GM21381 (cell line): Measurements from ENCODE around the gene CAP1.
"Not testable (repeated sequence)": the region's sequence is repeated elsewhere in the genome, so short reads cannot be mapped to it uniquely, and the experiment has no call there.

Experiments used
- ATAC-seq: cut with Tn5 transposase; IDR thresholded peaks from one replicate; pipeline ENCODE4 v1.9.1; 2021; ENCODE audit warnings: mild to moderate bottlenecking, moderate library complexity; ENCODE audit not compliant: unreplicated experiment

CAP1 gene

GRCh38 chr1:40058097-40058452 lies 17.5 kb downstream of the CAP1 start:
- ATAC-seq: no peak

GRCh38 chr1:40058453-40059337 lies 18.2 kb downstream of the CAP1 start:
- no peak for ATAC-seq

- ATAC-seq: peak; percentile 40
Observed at GRCh38 chr1:40059338-40059959, 18.9 kb downstream of the CAP1 start.

- ATAC-seq: no peak
Observed at GRCh38 chr1:40059960-40060750, 19.6 kb downstream of the CAP1 start.

- peak; percentile 70 for ATAC-seq
Observed at GRCh38 chr1:40064797-40065499, 24.4 kb downstream of the CAP1 start.

DNA sequence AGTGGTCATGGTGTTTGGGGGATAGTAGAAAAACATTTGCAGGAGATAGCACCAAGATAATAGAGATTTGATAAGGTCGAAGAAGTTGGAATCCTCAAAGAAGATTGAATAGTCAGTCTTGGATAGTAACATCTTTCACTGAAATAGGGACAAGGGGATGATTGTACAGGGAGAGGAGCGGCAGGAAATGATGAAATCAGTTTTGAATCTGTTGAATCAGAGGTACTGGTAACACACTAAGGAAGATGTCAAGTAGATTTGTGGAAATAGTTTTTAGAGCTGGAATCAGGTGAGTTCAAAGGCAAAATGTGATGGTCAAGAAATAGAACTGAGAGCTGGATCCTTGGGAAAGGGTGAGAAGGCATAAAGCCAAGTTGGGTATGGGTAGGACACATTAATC lies 26.5 kb downstream of the CAP1 start:
- ATAC-seq: no peak

- no peak for ATAC-seq
Observed at GRCh38 chr1:40067851-40068250, 27.3 kb downstream of the CAP1 start.

DNA sequence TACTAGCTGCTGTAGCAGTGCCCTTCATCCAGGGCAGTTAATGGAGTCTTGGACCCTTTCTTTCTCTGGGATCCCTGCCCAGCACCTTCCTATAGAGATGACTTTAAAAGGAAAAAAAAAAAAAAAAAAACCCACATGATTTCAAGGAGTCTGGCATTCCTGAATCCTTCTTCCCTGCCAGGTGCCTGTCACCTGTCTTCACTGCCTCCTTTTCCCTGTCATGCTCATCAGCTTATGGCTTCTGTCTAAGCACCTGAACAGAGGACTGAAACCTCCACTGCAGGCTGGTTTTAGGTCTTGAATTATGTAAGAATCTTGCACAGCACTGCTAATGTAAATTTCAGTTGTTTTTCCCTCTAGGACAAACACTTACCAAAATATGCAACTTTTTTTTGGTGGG lies 31.6 kb downstream of the CAP1 start:
- ATAC-seq: no peak

DNA sequence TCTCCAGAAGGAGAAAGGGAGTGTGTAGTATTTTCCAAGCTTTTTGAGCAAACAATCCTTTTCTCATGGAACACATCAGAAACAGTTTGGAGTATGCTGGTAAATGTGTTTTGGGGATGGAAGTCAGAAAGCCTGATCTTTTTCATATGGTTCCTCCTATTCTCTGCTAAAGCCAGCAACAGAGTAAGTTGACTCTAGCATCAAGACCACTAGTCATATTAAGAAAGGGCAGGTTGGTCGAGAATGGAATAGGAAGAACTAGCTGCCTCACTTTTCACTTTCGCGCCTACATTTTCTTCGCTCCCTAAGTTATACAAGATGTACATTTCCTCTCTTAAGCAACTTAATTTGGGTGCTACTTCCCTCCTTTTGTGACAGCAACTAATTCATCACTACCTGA lies 32.5 kb downstream of the CAP1 start:
- ATAC-seq: no peak

GRCh38 chr1:40075266-40075665 lies 34.7 kb downstream of the CAP1 start:
- ATAC-seq: no peak

GRCh38 chr1:40076895-40077312 lies 36.4 kb downstream of the CAP1 start:
- ATAC-seq: no peak

DNA sequence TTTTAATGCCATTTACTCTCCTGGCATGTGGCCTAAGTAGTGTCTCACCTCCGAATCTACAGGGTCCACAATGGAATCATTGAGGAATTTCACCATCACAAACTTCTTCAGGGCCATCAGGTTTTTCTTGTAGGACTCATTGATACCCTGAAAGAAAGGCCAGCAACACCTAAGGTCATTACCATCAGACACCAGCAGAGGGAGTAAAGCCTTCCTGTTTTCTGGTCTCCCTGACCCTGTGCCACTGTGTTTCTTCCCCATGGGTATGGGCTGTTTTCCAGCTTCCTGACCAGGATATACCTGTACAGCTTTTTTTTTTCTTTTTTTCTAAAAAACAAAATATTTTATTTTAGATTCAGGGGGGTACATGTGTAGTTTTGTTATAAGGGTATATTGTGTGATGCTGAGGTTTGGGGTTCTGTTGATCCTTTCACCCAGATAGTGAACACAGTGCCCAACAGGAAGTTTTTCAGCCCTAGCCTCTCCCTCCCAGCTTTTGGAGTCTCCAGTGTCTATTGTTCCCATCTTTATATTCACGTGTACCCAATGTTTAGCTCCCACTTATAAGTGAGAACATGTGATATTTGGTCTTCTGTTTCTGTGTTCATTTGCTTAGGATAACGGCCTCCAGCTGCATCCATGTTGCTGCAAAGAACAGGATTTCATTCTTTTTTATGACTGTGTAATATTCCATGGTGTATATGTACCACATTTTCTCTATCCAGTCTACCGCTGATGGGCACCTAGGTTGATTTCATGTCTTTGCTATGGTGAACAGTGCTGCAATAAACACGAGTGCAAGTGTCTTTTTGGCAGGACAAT lies 38.2 kb downstream of the CAP1 start:
- ATAC-seq: no peak

GRCh38 chr1:40079774-40080400 lies 39.4 kb downstream of the CAP1 start:
- ATAC-seq: no peak

GRCh38 chr1:40081871-40082270 lies 41.3 kb downstream of the CAP1 start:
- ATAC-seq: no peak

GRCh38 chr1:40084750-40085149 lies 44.2 kb downstream of the CAP1 start:
- ATAC-seq: not testable (repeated sequence)

- no peak for ATAC-seq
Observed at GRCh38 chr1:40090652-40091355, 50.3 kb downstream of the CAP1 start.

DNA sequence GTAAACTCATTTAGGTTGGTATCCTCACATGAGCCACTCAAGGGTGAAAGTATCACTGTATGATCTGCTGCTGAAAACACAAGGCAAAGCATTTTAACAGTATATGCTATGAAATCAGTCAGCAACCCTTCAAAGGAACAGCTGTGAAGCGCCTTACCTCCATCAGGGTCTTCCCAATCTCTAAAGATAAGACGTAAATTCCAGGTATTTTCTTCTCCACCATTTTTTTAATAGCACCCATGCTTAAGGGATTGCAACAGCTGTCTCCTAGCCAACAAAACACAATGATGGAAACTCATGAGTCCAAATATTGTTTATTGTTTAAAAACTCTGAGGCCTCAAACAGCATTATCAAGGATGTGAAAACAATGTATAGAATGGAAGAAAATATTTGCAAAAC lies 51.7 kb downstream of the CAP1 start:
- ATAC-seq: no peak

GRCh38 chr1:40092706-40093639 lies 52.4 kb downstream of the CAP1 start:
- ATAC-seq: no peak
